ENCODE data around the gene APBA1.

Gene APBA1

GRCh38 chr9:69382135-69382534 is 290.0 kb downstream of the APBA1 start:
- CTCF ChIA-PET, result no interaction called here
- POLR2A ChIA-PET (ENCODE audit: low non-redundant PET), result no interaction called here
- TF ChIP-seq CTCF (conservative IDR thresholded peaks at IDR 0.05; ENCODE audit: low read depth), result no peak
- no peak overlapping the region for H3K27ac ChIP-seq
- DNase-seq (ENCODE audit: low spot score), result no peak

GRCh38 chr9:69380811-69381210 is 291.4 kb downstream of the APBA1 start:
- H3K27ac ChIP-seq, result no peak overlapping the region
- DNase-seq (ENCODE audit: low spot score), result no peak
- ChIA-PET POLR2A (ENCODE audit: low non-redundant PET) (no interaction called here), CTCF (no interaction called here)
- TF ChIP-seq CTCF (conservative IDR thresholded peaks at IDR 0.05; ENCODE audit: low read depth), result no peak

GRCh38 chr9:69380301-69380700 is 291.9 kb downstream of the APBA1 start:
- no peak for TF ChIP-seq CTCF (conservative IDR thresholded peaks at IDR 0.05; ENCODE audit: low read depth)
- ChIA-PET CTCF (interaction anchor here (0.6 kb wide), 1 partner anchor 285 kb away, joined by 4 read pairs; no protein-coding TSS in a partner anchor), POLR2A (ENCODE audit: low non-redundant PET) (no interaction called here)
- H3K27ac ChIP-seq, result no peak overlapping the region
- DNase-seq (ENCODE audit: low spot score), result no peak

- no peak for TF ChIP-seq CTCF (conservative IDR thresholded peaks at IDR 0.05; ENCODE audit: low read depth)
- DNase-seq (ENCODE audit: low spot score), result peak; percentile 65
- CTCF ChIA-PET, result interaction anchor here (0.6 to 0.8 kb wide), 2 partner anchors 42 to 286 kb away, joined by 3 to 4 read pairs; no protein-coding TSS in a partner anchor
- H3K27ac ChIP-seq, result peak overlapping the region; percentile 73
- POLR2A ChIA-PET (ENCODE audit: low non-redundant PET), result no interaction called here
These were observed 292.7 kb downstream of the APBA1 start for GRCh38 chr9:69379270-69379982.

- no peak overlapping the region for H3K27ac ChIP-seq
- POLR2A ChIA-PET (ENCODE audit: low non-redundant PET), result no interaction called here
- TF ChIP-seq CTCF (conservative IDR thresholded peaks at IDR 0.05; ENCODE audit: low read depth), result no peak
- no peak for DNase-seq (ENCODE audit: low spot score)
- CTCF ChIA-PET, result interaction anchor here (0.6 kb wide), 1 partner anchor 326 kb away, joined by 5 read pairs; no protein-coding TSS in a partner anchor
These were observed 294.2 kb downstream of the APBA1 start for GRCh38 chr9:69377981-69378380.
